HEK293 (cell line): ENCODE measurements around the gene MAP3K5.

Experiments used
- CTCF ChIA-PET: fragments of 350-600 bp; formaldehyde crosslinking; extraction: SDS; loops from one replicate; lab custom pipeline; 2021; ENCODE audit warnings: antibody characterized with exemption; lab: Yijun Ruan, JAX
- POLR2A ChIA-PET: fragments of 300-600 bp; formaldehyde crosslinking; extraction: SDS; loops from one replicate; lab custom pipeline; 2020; ENCODE audit warnings: antibody characterized with exemption, inconsistent platforms; lab: Yijun Ruan, JAX
- H3K27ac ChIP-seq: fragments of 200-500 bp; sonication (Bioruptor generic); 2 replicates; pipeline ENCODE4 v1.5.1; 2014; ENCODE audit warnings: low read depth, low read length, control low read depth, inconsistent platforms; ENCODE audit errors: extremely low read depth
- H3K36me3 ChIP-seq, 2 experiments: fragments of 200-500 bp in 1 of 2; sonication (Bioruptor generic) in 1 of 2; 1 replicate in 1 of 2; 2 replicates in 1 of 2; pipeline ENCODE4 v1.5.1; 2014 to 2017; ENCODE audit warnings: inconsistent platforms in 2 of 2, low read length in 2 of 2; ENCODE audit not compliant: control insufficient read depth in 2 of 2, insufficient read depth in 1 of 2
- H3K4me1 ChIP-seq: fragments of 200-500 bp; sonication (Bioruptor generic); 2 replicates; pipeline ENCODE4 v1.5.1; 2014; ENCODE audit warnings: mild to moderate bottlenecking, low read length, inconsistent platforms; ENCODE audit not compliant: control insufficient read depth, insufficient read depth
- H3K4me3 ChIP-seq: 2 replicates; pipeline ENCODE4 v1.5.1; 2011; ENCODE audit warnings: low read depth, mild to moderate bottlenecking, control low read depth, low read length, moderate library complexity
- H3K9me3 ChIP-seq: fragments of 200-500 bp; sonication (Bioruptor generic); 2 replicates; pipeline ENCODE4 v1.5.1; 2014; ENCODE audit warnings: low read depth, low read length, inconsistent platforms; ENCODE audit not compliant: control insufficient read depth, insufficient read depth
- ATF2 ChIP-seq: fragments of 450-650 bp; formaldehyde crosslinking; IDR thresholded peaks from 2 replicates; pipeline ENCODE4 v1.5.1; 2016; ENCODE audit warnings: missing biosample characterization, missing genetic modification characterization, low read depth
- GLIS2 ChIP-seq: fragments of 450-650 bp; formaldehyde crosslinking; IDR thresholded peaks from 2 replicates; pipeline ENCODE4 v1.5.1; 2016; ENCODE audit warnings: missing biosample characterization, missing genetic modification characterization
- KLF7 ChIP-seq: fragments of 450-650 bp; formaldehyde crosslinking; IDR thresholded peaks from 2 replicates; pipeline ENCODE4 v1.5.1; 2016; ENCODE audit warnings: missing biosample characterization, missing genetic modification characterization, borderline replicate concordance
- SP2 ChIP-seq: fragments of 450-650 bp; formaldehyde crosslinking; IDR thresholded peaks from 2 replicates; pipeline ENCODE4 v1.5.1; 2016; ENCODE audit warnings: missing biosample characterization, missing genetic modification characterization
- TRIM28 ChIP-seq: IDR thresholded peaks from 2 replicates; pipeline ENCODE4 v1.6.1; 2011; ENCODE audit warnings: low read length, control low read depth, borderline replicate concordance
- ZBTB20 ChIP-seq: fragments of 450-650 bp; formaldehyde crosslinking; IDR thresholded peaks from 2 replicates; pipeline ENCODE4 v1.5.1; 2016; ENCODE audit warnings: missing biosample characterization, missing genetic modification characterization
- ZEB2 ChIP-seq: fragments of 450-650 bp; formaldehyde crosslinking; IDR thresholded peaks from 2 replicates; pipeline ENCODE4 v1.5.1; 2016; ENCODE audit warnings: missing biosample characterization, missing genetic modification characterization
- ZFP41 ChIP-seq: fragments of 450-650 bp; formaldehyde crosslinking; IDR thresholded peaks from 2 replicates; pipeline ENCODE4 v1.5.1; 2016; ENCODE audit warnings: missing biosample characterization, missing genetic modification characterization, borderline replicate concordance
- ZNF133 ChIP-seq: fragments of 450-650 bp; formaldehyde crosslinking; IDR thresholded peaks from 2 replicates; pipeline ENCODE4 v1.5.1; 2016; ENCODE audit warnings: missing biosample characterization, missing genetic modification characterization
- ZNF138 ChIP-seq: fragments of 450-650 bp; formaldehyde crosslinking; IDR thresholded peaks from 2 replicates; pipeline ENCODE4 v1.5.1; 2016; ENCODE audit warnings: missing biosample characterization, missing genetic modification characterization, borderline replicate concordance
- ZNF148 ChIP-seq: fragments of 450-650 bp; formaldehyde crosslinking; IDR thresholded peaks from 2 replicates; pipeline ENCODE4 v1.5.0; 2017; ENCODE audit warnings: missing biosample characterization, missing genetic modification characterization, borderline replicate concordance
- ZNF24 ChIP-seq: fragments of 450-650 bp; formaldehyde crosslinking; IDR thresholded peaks from 2 replicates; pipeline ENCODE4 v1.5.1; 2016; ENCODE audit warnings: missing biosample characterization, missing genetic modification characterization
- ZNF449 ChIP-seq: fragments of 450-650 bp; formaldehyde crosslinking; IDR thresholded peaks from 2 replicates; pipeline ENCODE4 v1.5.1; 2017; ENCODE audit warnings: missing biosample characterization, mild to moderate bottlenecking, missing genetic modification characterization, moderate library complexity
- ZNF510 ChIP-seq: fragments of 450-650 bp; formaldehyde crosslinking; IDR thresholded peaks from 2 replicates; pipeline ENCODE4 v1.5.1; 2018; ENCODE audit warnings: mild to moderate bottlenecking, missing genetic modification characterization, missing biosample characterization; ENCODE audit not compliant: insufficient replicate concordance
- ZNF549 ChIP-seq: fragments of 450-650 bp; IDR thresholded peaks from 2 replicates; pipeline ENCODE4 v1.5.1; 2018; ENCODE audit warnings: missing biosample characterization, missing genetic modification characterization, mild to moderate bottlenecking, inconsistent platforms, moderate library complexity
- ZNF555 ChIP-seq: fragments of 450-650 bp; formaldehyde crosslinking; conservative IDR thresholded peaks from 2 replicates; pipeline ENCODE4 v1.5.1; 2017; ENCODE audit warnings: missing biosample characterization, mild to moderate bottlenecking, missing genetic modification characterization, inconsistent platforms
- ZNF600 ChIP-seq: fragments of 450-650 bp; formaldehyde crosslinking; IDR thresholded peaks from 2 replicates; pipeline ENCODE4 v1.5.1; 2016; ENCODE audit warnings: missing biosample characterization, missing genetic modification characterization
- ZNF624 ChIP-seq: fragments of 450-650 bp; formaldehyde crosslinking; IDR thresholded peaks from 2 replicates; pipeline ENCODE4 v1.5.1; 2017; ENCODE audit warnings: missing biosample characterization, missing genetic modification characterization
- ZNF701 ChIP-seq: fragments of 450-650 bp; formaldehyde crosslinking; IDR thresholded peaks from 2 replicates; pipeline ENCODE4 v1.5.1; 2016; ENCODE audit warnings: missing biosample characterization, missing genetic modification characterization
- ZSCAN16 ChIP-seq: fragments of 450-650 bp; formaldehyde crosslinking; IDR thresholded peaks from 2 replicates; pipeline ENCODE4 v1.5.1; 2016; ENCODE audit warnings: missing biosample characterization, missing genetic modification characterization

The MAP3K5 gene

GRCh38 chr6:136564180-136564579, 228.1 kb downstream of the MAP3K5 start:
- H3K4me1 ChIP-seq: peaks cover 22% of the 10 kb centered on the region
- no peak overlapping the region for H3K4me3 ChIP-seq
- ChIA-PET POLR2A (interaction anchor here (0.7 to 1.6 kb wide), 2 partner anchors 258 to 274 kb away, joined by 4 read pairs; partner anchors contain the start of genes BCLAF1 and PEX7), CTCF (interaction anchor here (0.7 to 1.8 kb wide), 4 partner anchors 9 to 24 kb away, joined by 3 to 7 read pairs (median 4); partner anchors contain the start of gene MAP7)
- no peaks in the 10 kb centered on the region for H3K9me3 ChIP-seq
- H3K27ac ChIP-seq: no peak overlapping the region
- TF ChIP-seq ZBTB20 (tag by site-specific recombination) (no peak), TRIM28 (peak; percentile 59; the same call in 1 of the 2 replicates)
- no peaks in the 10 kb centered on the region; a peak in 1 of 3 replicates for H3K36me3 ChIP-seq

GRCh38 chr6:136563386-136564152, 228.7 kb downstream of the MAP3K5 start:
- H3K4me1 ChIP-seq: peaks cover 22% of the 10 kb centered on the region
- ChIA-PET POLR2A (interaction anchor here (1.6 kb wide), 1 partner anchor 274 kb away, joined by 4 read pairs; the partner anchor contains the start of gene BCLAF1), CTCF (interaction anchor here (0.6 to 3.9 kb wide), 6 partner anchors 9 to 71 kb away, joined by 3 to 31 read pairs (median 5); partner anchors contain the start of gene MAP7)
- TF ChIP-seq GLIS2 (tag by site-specific recombination) (no peak), SP2 (tag by site-specific recombination) (no peak), ZEB2 (tag by site-specific recombination) (no peak), ZFP41 (tag by site-specific recombination) (no peak), ZNF701 (tag by site-specific recombination) (no peak), ZNF555 (tag by site-specific recombination) (no peak), ATF2 (no peak), ZNF449 (tag by site-specific recombination) (no peak), ZNF510 (tag by site-specific recombination) (no peak), ZSCAN16 (no peak), ZNF549 (no peak), ZNF600 (tag by site-specific recombination) (no peak), ZNF624 (no peak), ZNF138 (no peak), ZNF24 (tag by site-specific recombination) (no peak), ZNF133 (no peak), ZNF148 (tag by site-specific recombination) (no peak), KLF7 (no peak)
- no peak overlapping the region for H3K4me3 ChIP-seq
- no peaks in the 10 kb centered on the region; a peak in 1 of 3 replicates for H3K36me3 ChIP-seq
- H3K27ac ChIP-seq: no peak overlapping the region
- H3K9me3 ChIP-seq: no peaks in the 10 kb centered on the region
